Measurements from ENCODE around the gene MITF.

Gene MITF

DNA sequence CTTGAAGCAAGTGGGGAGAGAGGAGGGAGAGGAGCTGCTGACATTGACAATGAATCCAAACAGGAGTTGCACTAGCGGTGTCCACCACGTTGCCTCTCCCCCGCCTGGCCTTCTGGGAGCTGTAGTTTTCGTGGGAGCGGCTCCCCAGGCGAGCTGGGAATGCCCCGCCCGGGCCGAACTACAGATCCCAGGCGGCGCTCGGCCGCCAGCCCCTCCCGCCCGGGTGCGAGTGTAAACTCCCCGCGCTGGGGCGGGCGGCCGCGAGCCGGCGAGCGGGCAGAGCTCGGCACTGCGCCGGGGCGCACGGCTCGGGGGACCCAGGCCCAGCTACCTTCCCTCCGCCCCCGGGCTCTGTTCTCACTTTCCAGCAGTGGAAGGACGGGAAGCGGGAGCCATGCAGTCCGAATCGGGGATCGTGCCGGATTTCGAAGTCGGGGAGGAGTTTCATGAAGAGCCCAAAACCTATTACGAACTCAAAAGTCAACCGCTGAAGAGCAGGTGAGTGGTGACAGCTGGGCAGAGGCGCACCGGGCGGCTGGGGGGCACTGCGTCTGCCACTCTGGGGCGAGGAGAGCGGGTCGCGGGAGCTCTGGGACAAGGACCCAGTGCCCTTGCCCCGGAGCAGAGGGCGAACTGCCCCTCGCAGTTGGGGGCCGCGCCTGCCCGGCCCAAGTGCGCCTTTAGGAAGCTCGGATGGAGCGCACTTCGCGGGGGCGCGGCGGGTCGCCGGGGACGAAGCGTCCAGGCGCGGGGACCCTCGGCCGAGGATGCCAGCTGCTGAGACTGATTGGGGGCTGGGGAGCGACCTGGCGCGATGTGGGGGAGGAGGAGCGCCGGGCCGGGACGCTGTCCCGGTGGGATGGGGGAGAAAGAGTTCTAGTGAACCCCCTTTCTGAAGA is at the start of gene MITF:
Gene MITF, plus strand, starts transcription at position 261 of the 899 bp plus-strand sequence. Its CDS starts 134 bp downstream, at position 395.
- peak; percentile 84 for DNase-seq (ENCODE audit: low spot score)

- no peak for DNase-seq (ENCODE audit: low spot score)
These were observed 47.4 kb upstream of the MITF start for GRCh38 chr3:69691860-69692259.

GRCh38 chr3:69692761-69693160 is 46.5 kb upstream of the MITF start:
- DNase-seq (ENCODE audit: low spot score) = no peak

- no peak for DNase-seq (ENCODE audit: low spot score)
These were observed 43.8 kb upstream of the MITF start for GRCh38 chr3:69695443-69695842.

- no peak for DNase-seq (ENCODE audit: low spot score)
These were observed 43.3 kb upstream of the MITF start for GRCh38 chr3:69695933-69696332.

DNA sequence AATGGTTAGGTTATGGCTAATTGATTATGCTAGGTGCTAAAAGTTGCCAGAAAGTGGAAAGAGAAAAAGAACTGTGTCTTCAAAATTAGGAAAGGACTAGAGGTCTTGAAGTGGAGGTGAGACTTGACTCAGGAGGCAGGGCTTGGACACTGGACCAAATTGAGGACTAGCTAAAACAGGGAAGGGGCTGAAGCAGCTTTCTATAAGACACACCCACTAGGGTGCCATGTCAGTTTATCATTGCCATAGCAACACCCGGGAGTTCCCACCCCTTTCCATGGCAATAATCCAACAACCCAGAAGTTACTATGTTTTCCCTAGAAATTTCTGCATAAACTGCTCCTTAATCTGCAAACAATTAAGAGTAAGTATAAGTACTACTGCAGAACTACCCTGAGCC is 42.9 kb upstream of the MITF start:
- DNase-seq (ENCODE audit: low spot score) = no peak

DNA sequence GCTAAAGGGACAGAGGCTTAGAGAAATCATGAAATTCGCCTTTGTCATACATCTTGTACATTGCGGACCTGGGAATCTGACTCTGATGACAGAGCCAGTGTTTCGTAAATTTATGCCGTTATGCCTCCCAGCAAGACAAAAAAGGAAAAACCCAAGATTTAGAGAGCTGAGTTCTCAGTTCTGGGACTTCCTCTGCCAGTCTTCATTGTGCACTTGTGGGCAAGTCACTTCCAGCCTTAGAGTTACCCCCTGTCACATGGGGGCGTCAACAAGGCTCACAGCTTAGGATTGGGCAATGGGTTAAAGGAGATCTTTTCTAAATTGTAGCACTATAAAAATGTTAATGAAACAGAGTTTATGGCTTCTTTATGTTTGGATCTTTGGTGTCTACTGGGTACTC is 41.9 kb upstream of the MITF start:
- no peak for DNase-seq (ENCODE audit: low spot score)

- DNase-seq (ENCODE audit: low spot score) = no peak
These were observed 40.5 kb upstream of the MITF start for GRCh38 chr3:69698728-69699127.

DNA sequence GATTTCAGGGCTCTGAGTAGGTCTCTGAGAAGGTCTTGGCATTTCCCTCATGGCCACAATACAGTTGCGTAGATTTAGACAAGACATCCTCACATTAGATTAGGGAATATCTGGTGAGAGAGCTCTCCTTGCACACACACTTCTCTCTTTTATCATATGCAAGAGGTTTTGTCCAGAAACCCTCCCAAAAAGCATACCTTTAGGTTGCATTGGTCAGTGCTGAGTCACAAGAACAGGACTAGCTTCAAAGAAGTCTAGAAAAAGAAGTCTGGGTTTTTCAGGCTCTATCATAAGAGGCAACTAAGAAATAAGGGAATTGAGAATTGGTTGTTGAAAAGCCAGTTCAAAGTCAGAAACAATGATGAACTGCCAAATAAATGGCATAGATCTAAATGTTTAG is 40.1 kb upstream of the MITF start:
- DNase-seq (ENCODE audit: low spot score) = no peak

DNA sequence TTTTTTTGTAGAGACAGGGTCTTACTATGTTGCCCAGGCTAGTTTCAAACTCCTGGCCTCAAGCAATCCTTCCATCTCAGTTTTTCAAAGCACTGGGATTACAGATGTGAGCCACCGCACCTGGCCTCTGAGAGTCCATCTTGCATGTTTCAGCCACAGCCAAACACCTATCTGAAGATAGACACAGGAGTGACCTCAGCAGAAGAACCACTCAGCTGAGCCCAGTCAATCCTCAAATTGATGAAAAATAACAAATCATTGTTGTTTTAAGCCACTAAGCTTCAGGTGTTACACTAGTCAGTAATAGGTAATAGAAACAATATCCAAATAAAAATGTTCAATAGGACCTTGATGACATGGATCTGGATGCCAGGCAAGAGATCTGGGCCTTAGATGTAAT is 38.3 kb upstream of the MITF start:
- no peak for DNase-seq (ENCODE audit: low spot score)

GRCh38 chr3:69710153-69710977 is 28.9 kb upstream of the MITF start:
- DNase-seq (ENCODE audit: low spot score) = peak; percentile 48

DNA sequence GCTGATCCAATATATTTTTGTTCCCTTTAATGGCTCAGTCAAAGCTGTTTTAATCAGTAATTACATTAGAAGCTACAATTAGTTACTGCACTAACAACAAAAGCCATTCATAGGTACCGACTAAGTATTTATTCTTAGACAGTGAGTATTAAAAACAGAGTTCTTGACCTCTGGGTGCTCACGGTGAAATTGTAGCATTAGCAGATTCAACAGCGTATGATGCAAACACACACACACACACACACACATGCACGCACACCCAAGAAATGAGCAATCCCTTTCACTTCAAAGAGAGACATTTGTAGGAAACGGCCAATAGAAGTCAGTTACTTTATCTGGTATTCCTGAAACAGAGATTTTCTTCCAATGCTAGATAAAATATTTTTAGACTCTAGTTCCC is 27.0 kb upstream of the MITF start:
- no peak for DNase-seq (ENCODE audit: low spot score)

DNA sequence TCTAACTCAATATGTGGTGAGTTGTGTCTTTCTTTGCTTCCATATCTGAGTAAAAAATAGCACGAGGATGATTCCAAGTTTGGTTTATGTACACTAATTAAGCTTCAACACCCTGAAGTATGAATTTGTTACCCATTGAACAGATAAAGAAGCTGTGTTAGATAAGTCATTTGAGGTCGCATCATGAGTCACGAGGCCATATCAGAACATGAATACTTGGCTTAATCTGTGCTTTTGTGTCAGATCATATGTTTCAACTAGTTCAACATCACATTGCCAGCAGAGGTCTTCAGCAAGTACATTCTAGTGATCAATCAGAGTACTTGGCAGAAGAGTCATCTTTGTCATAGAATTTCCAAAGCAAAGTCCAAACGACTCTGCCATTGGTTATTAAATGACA is 26.3 kb upstream of the MITF start:
- DNase-seq (ENCODE audit: low spot score) = no peak

- no peak for DNase-seq (ENCODE audit: low spot score)
These were observed 24.1 kb upstream of the MITF start for GRCh38 chr3:69715204-69715603.

GRCh38 chr3:69716119-69716518 is 23.1 kb upstream of the MITF start:
- no peak for DNase-seq (ENCODE audit: low spot score)

GRCh38 chr3:69718866-69719586 is 20.2 kb upstream of the MITF start:
- DNase-seq (ENCODE audit: low spot score) = no peak

DNA sequence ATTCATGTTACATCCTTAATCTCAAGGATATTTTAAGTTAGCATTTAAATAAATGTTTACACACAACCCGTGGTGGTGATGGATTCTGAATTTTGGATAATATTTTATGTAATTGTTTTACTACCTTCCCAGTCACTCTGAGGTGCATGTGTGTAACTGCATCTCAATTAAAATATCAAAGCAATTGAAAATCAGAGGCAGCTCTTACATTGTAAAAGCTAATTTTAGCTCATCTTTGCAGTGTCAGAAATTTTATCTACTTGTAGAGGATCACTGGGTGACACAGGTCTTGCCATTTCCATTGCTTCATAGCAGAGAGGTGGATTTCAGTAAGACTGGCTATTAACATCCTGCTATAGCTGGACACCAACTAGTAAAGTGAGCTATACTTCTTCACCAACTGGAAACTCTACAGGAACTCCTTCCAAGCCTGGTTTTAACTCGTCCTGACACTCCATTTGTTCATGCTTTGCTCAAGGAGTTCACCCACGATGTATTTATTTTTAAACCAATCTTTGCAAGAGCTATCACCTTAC is 19.6 kb upstream of the MITF start:
- DNase-seq (ENCODE audit: low spot score) = no peak

DNA sequence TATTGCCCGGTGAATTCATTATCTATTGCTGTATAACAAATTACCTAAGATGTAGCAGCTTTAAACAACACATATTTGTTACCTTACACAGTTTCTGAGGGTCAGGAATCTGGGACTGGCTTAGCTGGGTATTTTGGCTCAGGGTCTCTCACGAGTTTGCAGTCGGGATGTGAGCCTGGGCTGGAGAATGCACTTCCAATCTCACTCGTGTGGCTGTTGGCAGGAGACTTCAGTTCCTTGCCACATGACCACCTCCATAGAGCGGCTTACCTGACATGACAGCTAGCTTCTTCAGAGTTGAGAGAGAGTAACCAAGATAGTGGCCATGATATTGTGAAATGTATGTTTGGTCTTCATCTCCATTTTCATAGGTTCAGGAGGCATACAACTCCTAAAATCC is 18.4 kb upstream of the MITF start:
- no peak for DNase-seq (ENCODE audit: low spot score)

DNA sequence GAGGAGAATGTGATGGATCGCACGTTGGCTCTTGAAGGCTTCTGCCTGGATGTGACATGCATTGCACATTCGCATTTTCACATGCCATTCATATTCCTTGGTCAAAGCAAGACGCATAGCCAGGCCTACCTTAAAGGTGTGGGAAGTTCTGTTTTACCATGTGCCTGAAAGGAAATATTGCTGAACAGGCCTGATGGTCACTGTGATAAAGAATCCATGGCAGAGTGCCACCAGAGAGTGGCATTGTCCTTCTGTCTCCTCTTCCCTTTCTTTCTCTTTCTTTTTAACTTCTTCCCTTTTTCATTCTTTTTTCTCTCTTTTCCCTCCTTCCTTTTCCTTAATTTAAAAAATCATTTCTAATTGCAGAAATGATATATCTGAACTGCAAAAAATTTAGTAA is 15.9 kb upstream of the MITF start:
- DNase-seq (ENCODE audit: low spot score) = no peak

- no peak for DNase-seq (ENCODE audit: low spot score)
These were observed 14.4 kb upstream of the MITF start for GRCh38 chr3:69724722-69725435.

- DNase-seq (ENCODE audit: low spot score) = no peak
These were observed 13.2 kb upstream of the MITF start for GRCh38 chr3:69725994-69726571.
